ENCODE data around the gene NACC2.
"Not testable (repeated sequence)": the region's sequence is repeated elsewhere in the genome, so short reads cannot be mapped to it uniquely, and the experiment has no call there.

Gene NACC2

GRCh38 chr9:136079211-136079915 is 15.7 kb downstream of the NACC2 start:
- no peak for DNase-seq

GRCh38 chr9:136078498-136079011 is 16.5 kb downstream of the NACC2 start:
- DNase-seq, result no peak

- no peak for DNase-seq
These were observed 17.1 kb downstream of the NACC2 start for GRCh38 chr9:136078024-136078423.

GRCh38 chr9:136077491-136077890 is 17.6 kb downstream of the NACC2 start:
- DNase-seq, result no peak

- DNase-seq, result peak; percentile 48
These were observed 19.0 kb downstream of the NACC2 start for GRCh38 chr9:136075881-136076678.

GRCh38 chr9:136075134-136075841 is 19.8 kb downstream of the NACC2 start:
- DNase-seq, result no peak

GRCh38 chr9:136074706-136075105 is 20.4 kb downstream of the NACC2 start:
- DNase-seq, result no peak

- no peak for DNase-seq
These were observed 32.2 kb downstream of the NACC2 start for GRCh38 chr9:136062657-136063439.

- not testable (repeated sequence) for DNase-seq
These were observed 33.2 kb downstream of the NACC2 start for GRCh38 chr9:136061916-136062315.

- no peak for DNase-seq
These were observed 33.7 kb downstream of the NACC2 start for GRCh38 chr9:136061405-136061804.

- no peak for DNase-seq
These were observed 34.3 kb downstream of the NACC2 start for GRCh38 chr9:136060671-136061371.

- peak; percentile 52 for DNase-seq
These were observed 35.0 kb downstream of the NACC2 start for GRCh38 chr9:136059851-136060670.

- DNase-seq, result no peak
These were observed 35.7 kb downstream of the NACC2 start for GRCh38 chr9:136059321-136059791.

GRCh38 chr9:136058801-136059302 is 36.2 kb downstream of the NACC2 start:
- no peak for DNase-seq

GRCh38 chr9:136058084-136058483 is 37.0 kb downstream of the NACC2 start:
- DNase-seq, result no peak

GRCh38 chr9:136057236-136058081 is 37.6 kb downstream of the NACC2 start:
- DNase-seq, result no peak

GRCh38 chr9:136056546-136057235 is 38.4 kb downstream of the NACC2 start:
- DNase-seq, result no peak

- peak; percentile 30 for DNase-seq
These were observed 39.2 kb downstream of the NACC2 start for GRCh38 chr9:136055715-136056545.
